Measurements from ENCODE around the gene DGCR2.

Gene DGCR2

DNA sequence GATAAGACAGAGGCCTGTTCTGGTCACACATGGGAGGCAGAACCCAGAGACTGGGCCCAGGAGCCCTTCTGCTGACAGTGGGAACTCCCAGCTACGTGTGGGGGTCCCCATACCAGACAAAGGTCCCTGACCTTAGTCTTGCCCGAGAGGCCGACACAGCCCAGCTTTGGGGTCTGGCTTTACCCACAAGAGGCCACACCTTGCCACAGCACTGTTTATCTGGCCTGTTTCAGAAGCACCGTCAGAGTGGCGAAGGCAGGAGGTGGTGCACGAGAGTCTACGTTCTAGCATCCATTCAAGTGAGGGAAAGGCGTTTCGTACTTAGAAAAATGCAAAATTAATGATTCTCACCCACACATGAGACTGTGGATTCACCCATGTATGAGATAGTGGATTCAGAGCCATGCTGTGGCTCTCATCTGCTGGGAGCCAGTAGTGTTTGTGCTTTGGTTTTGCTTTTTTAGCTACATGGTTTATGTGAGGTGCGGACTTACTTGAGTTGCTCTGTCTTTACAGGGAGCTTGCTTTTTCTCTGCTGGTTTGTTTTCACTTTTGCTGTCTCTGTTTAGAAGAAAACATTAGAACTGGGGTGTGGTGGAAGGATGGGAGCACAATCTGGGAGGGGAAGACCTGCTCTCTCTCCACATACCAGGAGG lies 129.5 kb downstream of the DGCR2 start:
- H3K4me3 ChIP-seq (ENCODE audit: low read length) = no peak overlapping the region
- no peaks in the 10 kb centered on the region for H3K79me2 ChIP-seq (ENCODE audit: low read length)

DNA sequence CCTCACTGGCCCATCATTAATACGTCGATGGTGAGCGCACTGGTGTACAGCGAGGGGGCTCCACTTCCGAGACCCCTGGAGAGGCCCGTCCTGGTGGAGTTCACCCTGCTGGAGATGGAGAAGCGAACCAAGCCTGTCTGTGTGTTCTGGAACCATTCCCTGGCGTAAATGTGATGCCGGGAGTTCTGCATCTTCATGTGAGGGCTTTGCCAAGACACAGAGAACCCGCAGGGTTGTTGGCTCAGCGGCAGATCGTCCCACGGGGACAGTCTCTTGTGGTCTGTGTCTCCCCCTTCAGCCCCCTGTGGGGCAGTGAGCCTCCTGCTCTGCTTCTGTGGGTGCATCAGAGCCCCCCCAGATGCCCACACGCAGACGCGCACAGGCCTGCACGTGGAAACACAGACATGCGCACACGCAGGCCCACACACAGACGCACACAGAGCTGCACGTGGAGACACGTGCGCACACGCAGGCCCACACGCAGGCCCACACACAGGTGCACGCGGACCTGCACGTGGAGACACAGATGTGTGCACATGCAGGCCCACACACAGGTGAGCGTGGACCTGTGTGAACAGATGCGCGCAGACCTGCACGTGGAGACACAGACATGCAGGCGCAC lies 130.3 kb downstream of the DGCR2 start:
- no peak for TF ChIP-seq CTCF (IDR thresholded peaks at IDR 0.05; ENCODE audit: low read depth, low read length)
- no peak for TF ChIP-seq EZH2phosphoT487 (IDR thresholded peaks at IDR 0.05; ENCODE audit: low read depth)
- H3K4me1 ChIP-seq (ENCODE audit: low read length) = no peaks in the 10 kb centered on the region
- H3K27ac ChIP-seq (ENCODE audit: low read length) = no peak overlapping the region
- no peaks in the 10 kb centered on the region for H3K9me3 ChIP-seq (ENCODE audit: insufficient read depth, low read length)
- H3K36me3 ChIP-seq (replicated peaks; ENCODE audit: low read depth, low read length) = no peaks in the 10 kb centered on the region
- H4K20me1 ChIP-seq (ENCODE audit: insufficient read depth, low read length) = no peaks in the 10 kb centered on the region
- no peak overlapping the region for H3K4me3 ChIP-seq (ENCODE audit: low read length)
- H3K9ac ChIP-seq (ENCODE audit: low read length) = no peak overlapping the region
- no peaks in the 10 kb centered on the region; the same call in 1 of the 2 replicates for H3K27me3 ChIP-seq (ENCODE audit: low read depth, low read length)
- H3K79me2 ChIP-seq (ENCODE audit: low read length) = no peaks in the 10 kb centered on the region
- H2AFZ ChIP-seq (ENCODE audit: low read depth, low read length) = no peak overlapping the region
- no peak overlapping the region for H3K4me2 ChIP-seq (ENCODE audit: low read length)

More for the DNA sequence above, 129.5 kb downstream of the DGCR2 start:
- H4K20me1 ChIP-seq (ENCODE audit: insufficient read depth, low read length) = no peaks in the 10 kb centered on the region
- H3K27me3 ChIP-seq (ENCODE audit: low read depth, low read length) = no peaks in the 10 kb centered on the region; the same call in 1 of the 2 replicates
- no peak overlapping the region for H3K27ac ChIP-seq (ENCODE audit: low read length)
- no peak overlapping the region for H3K9ac ChIP-seq (ENCODE audit: low read length)
- H3K36me3 ChIP-seq (replicated peaks; ENCODE audit: low read depth, low read length) = no peaks in the 10 kb centered on the region
- H3K4me1 ChIP-seq (ENCODE audit: low read length) = no peaks in the 10 kb centered on the region
- H3K4me2 ChIP-seq (ENCODE audit: low read length) = no peak overlapping the region
- no peaks in the 10 kb centered on the region for H3K9me3 ChIP-seq (ENCODE audit: insufficient read depth, low read length)
- TF ChIP-seq CTCF (IDR thresholded peaks at IDR 0.05; ENCODE audit: low read depth, low read length) (no peak), EZH2phosphoT487 (IDR thresholded peaks at IDR 0.05; ENCODE audit: low read depth) (no peak)
- H2AFZ ChIP-seq (ENCODE audit: low read depth, low read length) = no peak overlapping the region

GRCh38 chr22:18991138-18991432 lies 131.1 kb downstream of the DGCR2 start:
- Histone ChIP-seq H3K4me1 (ENCODE audit: low read length) (no peaks in the 10 kb centered on the region), H4K20me1 (ENCODE audit: insufficient read depth, low read length) (no peaks in the 10 kb centered on the region), H3K9ac (ENCODE audit: low read length) (no peak overlapping the region), H3K27me3 (ENCODE audit: low read depth, low read length) (no peaks in the 10 kb centered on the region; the same call in 1 of the 2 replicates), H3K4me3 (ENCODE audit: low read length) (no peak overlapping the region), H2AFZ (ENCODE audit: low read depth, low read length) (no peak overlapping the region), H3K79me2 (ENCODE audit: low read length) (no peaks in the 10 kb centered on the region), H3K27ac (ENCODE audit: low read length) (no peak overlapping the region), H3K4me2 (ENCODE audit: low read length) (no peak overlapping the region), H3K9me3 (ENCODE audit: insufficient read depth, low read length) (no peaks in the 10 kb centered on the region), H3K36me3 (replicated peaks; ENCODE audit: low read depth, low read length) (no peaks in the 10 kb centered on the region)
- TF ChIP-seq EZH2phosphoT487 (IDR thresholded peaks at IDR 0.05; ENCODE audit: low read depth) = no peak
- no peak for TF ChIP-seq CTCF (IDR thresholded peaks at IDR 0.05; ENCODE audit: low read depth, low read length)

DNA sequence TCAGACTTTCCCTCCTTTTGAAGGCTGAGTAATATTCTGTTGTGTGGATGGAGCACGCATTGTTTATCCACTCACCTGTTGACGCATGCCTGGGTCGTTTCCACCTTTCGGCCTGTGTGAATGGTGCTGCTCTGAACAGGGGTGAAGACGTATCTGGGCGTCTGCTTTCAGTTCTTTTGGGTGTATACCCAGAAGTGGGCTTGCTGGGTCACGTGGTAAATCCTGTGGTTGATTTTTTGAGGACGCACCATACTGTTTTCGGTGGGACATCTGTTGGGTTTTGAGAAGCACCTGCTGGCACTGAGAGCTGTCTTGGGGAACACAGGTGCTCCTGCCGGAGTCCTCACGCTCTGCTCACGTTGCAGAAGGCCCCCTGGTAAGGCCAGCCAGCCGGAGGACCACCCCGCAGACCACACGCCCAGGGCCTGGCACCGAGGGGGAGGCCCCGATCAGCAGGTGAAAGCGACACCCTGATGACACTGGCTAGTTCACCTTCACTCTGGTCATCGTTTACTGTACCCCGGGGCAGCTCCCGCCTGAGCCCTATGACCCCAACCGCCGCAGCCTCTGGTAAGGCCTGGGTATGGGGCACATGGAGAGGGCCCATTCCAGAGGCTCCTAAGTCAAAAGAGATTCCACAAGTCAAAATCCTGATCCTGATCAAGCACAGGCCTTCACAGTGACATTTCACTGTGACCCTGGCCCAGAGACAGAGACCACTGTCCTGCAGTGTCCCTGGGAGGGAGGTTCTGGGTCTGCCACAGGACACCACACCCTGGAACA lies 131.7 kb downstream of the DGCR2 start:
- H3K9ac ChIP-seq (ENCODE audit: low read length) = no peak overlapping the region
- no peak overlapping the region for H3K27ac ChIP-seq (ENCODE audit: low read length)
- no peaks in the 10 kb centered on the region for H3K4me1 ChIP-seq (ENCODE audit: low read length)
- H3K4me2 ChIP-seq (ENCODE audit: low read length) = no peak overlapping the region
- no peaks in the 10 kb centered on the region for H3K36me3 ChIP-seq (replicated peaks; ENCODE audit: low read depth, low read length)
- no peaks in the 10 kb centered on the region for H3K79me2 ChIP-seq (ENCODE audit: low read length)
- H3K4me3 ChIP-seq (ENCODE audit: low read length) = no peak overlapping the region
- no peaks in the 10 kb centered on the region for H3K9me3 ChIP-seq (ENCODE audit: insufficient read depth, low read length)
- H3K27me3 ChIP-seq (ENCODE audit: low read depth, low read length) = no peaks in the 10 kb centered on the region; the same call in 1 of the 2 replicates
- H4K20me1 ChIP-seq (ENCODE audit: insufficient read depth, low read length) = no peaks in the 10 kb centered on the region
- TF ChIP-seq EZH2phosphoT487 (IDR thresholded peaks at IDR 0.05; ENCODE audit: low read depth) (no peak), CTCF (IDR thresholded peaks at IDR 0.05; ENCODE audit: low read depth, low read length) (no peak)
- no peak overlapping the region for H2AFZ ChIP-seq (ENCODE audit: low read depth, low read length)

All from OCI-LY3 (cell line).